ENCODE data around the gene RBL2.

RBL2 gene

DNA sequence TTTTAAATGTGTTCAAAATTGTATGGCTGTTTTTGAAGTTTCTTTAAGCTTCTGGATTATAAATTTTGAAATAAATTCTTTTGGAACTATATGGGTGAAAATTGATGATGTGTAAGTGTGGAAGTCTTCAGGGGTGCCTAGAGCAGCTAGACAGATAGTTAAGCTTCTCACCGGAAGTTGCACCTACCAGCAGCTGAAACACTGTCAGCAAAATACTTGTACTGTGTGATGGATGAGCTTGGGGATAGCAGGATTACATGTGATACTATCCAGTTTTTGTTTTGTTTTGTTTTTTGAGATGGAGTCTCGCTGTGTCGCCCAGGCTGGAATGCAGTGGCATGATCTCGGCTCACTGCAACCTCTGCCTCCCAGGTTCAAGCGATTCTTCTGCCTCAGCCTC, 19.7 kb downstream of the RBL2 start:
- no peak overlapping the region for H3K27ac ChIP-seq
- TF ChIP-seq, protein P1, sequence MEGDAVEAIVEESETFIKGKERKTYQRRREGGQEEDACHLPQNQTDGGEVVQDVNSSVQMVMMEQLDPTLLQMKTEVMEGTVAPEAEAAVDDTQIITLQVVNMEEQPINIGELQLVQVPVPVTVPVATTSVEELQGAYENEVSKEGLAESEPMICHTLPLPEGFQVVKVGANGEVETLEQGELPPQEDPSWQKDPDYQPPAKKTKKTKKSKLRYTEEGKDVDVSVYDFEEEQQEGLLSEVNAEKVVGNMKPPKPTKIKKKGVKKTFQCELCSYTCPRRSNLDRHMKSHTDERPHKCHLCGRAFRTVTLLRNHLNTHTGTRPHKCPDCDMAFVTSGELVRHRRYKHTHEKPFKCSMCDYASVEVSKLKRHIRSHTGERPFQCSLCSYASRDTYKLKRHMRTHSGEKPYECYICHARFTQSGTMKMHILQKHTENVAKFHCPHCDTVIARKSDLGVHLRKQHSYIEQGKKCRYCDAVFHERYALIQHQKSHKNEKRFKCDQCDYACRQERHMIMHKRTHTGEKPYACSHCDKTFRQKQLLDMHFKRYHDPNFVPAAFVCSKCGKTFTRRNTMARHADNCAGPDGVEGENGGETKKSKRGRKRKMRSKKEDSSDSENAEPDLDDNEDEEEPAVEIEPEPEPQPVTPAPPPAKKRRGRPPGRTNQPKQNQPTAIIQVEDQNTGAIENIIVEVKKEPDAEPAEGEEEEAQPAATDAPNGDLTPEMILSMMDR (IDR thresholded peaks at IDR 0.05) = no peak
- no peak for TF ChIP-seq ZFX (IDR thresholded peaks at IDR 0.05; ENCODE audit: borderline replicate concordance)

DNA sequence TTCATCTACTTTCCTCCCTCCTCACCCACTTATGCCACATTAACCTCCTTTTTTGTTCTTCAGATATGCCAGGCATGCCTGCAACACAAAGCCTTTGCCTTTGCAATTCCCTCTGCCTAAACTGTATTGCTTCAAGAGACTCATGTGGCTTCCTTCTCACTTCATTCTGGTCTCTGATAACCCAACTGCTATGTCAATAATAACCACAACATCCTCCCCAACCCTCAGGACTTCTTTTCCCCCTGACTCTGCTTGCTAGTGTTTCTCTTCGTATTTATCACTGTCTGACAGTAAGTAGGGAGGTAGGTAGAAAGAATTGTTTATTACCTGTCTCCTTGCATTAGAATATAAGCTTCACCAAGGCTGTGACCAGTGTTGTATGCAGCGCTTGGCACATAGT, 22.4 kb downstream of the RBL2 start:
- TF ChIP-seq, protein P1 (IDR thresholded peaks at IDR 0.05) = no peak
- TF ChIP-seq ZFX (IDR thresholded peaks at IDR 0.05; ENCODE audit: borderline replicate concordance) = no peak
- no peak overlapping the region for H3K27ac ChIP-seq

DNA sequence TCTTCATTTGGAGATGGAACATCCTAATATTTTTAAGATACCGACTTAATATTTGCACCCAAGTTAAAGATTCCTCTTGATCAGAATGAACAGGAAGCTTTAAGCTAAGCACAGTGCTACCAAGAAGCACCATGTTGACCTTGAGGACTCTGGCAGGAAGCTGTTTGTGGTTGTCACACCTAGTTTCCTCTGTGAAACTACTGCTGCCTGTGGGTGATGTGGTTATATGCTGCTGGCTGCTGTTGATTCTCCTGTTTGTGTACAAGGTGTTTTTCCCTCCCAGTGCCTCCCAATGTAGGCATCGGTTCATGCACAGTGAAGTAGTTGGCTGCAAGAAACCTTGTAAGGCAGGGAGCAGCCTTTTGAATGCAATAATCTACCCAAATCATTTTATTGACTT, 23.4 kb downstream of the RBL2 start:
- no peak overlapping the region for H3K27ac ChIP-seq
- no peak for TF ChIP-seq ZFX (IDR thresholded peaks at IDR 0.05; ENCODE audit: borderline replicate concordance)
- TF ChIP-seq, protein P1 (IDR thresholded peaks at IDR 0.05) = no peak

DNA sequence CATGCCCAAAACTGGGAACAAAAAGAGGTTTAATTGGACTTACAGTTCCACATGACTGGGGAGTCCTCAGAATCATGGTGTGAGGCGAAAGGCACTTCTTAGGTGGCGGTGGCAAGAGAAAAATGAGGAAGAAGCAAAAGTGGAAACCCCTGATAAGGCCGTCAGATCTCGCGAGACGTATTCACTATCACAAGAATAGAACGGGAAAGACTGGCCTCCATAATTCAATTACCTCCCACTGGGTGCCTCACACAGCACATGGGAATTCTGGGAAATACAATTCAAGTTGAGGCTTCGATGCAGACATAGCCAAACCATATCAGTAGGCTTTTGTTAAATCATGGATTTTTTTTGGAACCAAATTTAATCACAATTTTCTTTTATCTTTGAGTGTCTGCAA, 24.4 kb downstream of the RBL2 start:
- no peak for TF ChIP-seq ZFX (IDR thresholded peaks at IDR 0.05; ENCODE audit: borderline replicate concordance)
- TF ChIP-seq, protein P1 (IDR thresholded peaks at IDR 0.05) = no peak
- H3K27ac ChIP-seq = no peak overlapping the region

DNA sequence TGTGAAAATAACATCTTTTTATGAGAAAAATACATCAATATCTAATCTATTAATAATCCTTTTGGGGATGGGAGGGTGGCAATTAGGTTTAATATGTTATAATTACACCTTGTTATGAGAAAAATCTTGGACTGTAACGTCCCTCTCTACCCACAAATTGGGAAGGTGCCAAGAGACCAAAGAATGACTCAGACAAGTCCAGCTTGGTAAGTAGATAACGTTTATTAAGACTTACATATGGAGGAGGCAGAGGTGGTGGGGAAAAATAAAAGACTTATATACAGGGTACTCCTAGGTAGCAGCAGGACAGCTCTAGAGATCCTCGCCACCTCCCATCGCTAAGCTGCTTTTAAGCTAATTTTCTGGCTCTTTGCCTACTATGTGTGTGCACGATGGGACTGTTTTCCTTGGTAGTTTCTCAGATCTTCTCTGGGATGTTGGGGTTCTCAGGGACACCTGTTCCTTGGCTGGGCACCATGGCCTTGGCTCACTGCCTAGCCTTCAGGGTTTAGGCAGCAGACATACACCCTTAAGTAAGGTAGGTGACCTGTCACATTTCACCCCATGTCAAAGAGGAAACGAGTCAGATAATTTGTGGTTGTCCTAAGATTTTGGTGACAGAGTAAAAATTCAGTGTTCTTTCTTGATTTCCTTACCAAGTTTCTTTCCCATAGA, 31.5 kb downstream of the RBL2 start:
- no peak for TF ChIP-seq ZFX (IDR thresholded peaks at IDR 0.05; ENCODE audit: borderline replicate concordance)
- TF ChIP-seq, protein P1 (IDR thresholded peaks at IDR 0.05) = no peak
- H3K27ac ChIP-seq = no peak overlapping the region

DNA sequence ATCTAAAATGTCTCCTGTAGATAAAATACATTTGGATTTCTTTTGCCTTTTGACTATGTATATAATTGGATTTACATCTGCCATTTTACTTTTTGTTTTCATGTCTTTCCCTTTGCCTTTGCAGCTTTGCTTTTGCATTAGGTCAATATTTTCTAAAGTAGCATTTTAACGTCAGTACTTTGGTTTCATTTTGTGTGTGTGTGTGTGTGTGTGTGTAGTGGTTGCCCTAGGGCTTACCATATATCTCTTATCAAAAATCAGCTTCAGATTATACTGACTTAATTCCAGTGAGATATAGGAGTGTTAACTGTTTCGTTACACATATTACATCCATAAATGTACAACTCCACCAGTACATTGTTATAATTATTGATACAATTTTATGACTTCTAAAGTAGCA, 42.6 kb downstream of the RBL2 start:
- TF ChIP-seq ZFX (IDR thresholded peaks at IDR 0.05; ENCODE audit: borderline replicate concordance) = no peak
- H3K27ac ChIP-seq = no peak overlapping the region

DNA sequence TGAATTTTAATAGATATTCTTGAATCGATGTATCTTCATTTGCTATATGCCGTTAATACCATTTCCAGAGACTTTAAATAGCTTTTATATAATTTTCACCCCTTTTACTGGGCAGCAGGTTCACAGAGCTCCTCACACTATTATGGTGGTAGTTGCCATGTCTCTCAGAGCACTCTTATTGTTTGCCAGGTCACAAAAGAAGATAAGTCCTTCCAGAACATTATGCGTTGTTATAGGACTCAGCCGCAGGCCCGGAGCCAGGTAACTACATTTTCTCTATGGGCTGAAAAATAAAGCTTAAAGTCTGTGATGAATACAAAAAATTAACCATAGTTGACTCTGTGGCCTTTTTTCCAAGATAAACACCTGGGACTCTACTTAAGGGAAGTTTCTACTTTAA, 44.7 kb downstream of the RBL2 start:
- no peak overlapping the region for H3K27ac ChIP-seq
- no peak for TF ChIP-seq ZFX (IDR thresholded peaks at IDR 0.05; ENCODE audit: borderline replicate concordance)
- TF ChIP-seq, protein P1 (IDR thresholded peaks at IDR 0.05) = no peak

DNA sequence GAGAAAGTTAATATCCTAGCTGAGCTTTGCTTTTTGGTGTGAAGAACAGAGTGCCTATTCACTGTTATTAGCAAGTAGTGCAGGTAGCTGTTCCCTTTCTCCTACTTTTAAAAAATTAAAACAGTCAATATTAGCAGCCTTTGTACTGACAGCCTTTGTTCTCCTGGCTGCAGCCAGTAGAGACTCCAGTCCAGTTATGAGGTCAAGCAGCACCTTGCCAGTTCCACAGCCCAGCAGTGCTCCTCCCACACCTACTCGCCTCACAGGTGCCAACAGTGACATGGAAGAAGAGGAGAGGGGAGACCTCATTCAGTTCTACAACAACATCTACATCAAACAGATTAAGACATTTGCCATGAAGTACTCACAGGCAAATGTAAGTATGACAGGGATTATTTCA, 46.1 kb downstream of the RBL2 start:
- H3K27ac ChIP-seq = no peak overlapping the region
- no peak for TF ChIP-seq ZFX (IDR thresholded peaks at IDR 0.05; ENCODE audit: borderline replicate concordance)
- TF ChIP-seq, protein P1 (IDR thresholded peaks at IDR 0.05) = no peak
